ENCODE results near the gene FAM181A.

GRCh38 chr14:93946104-93946503 is 19.0 kb downstream of the FAM181A start:
- no peak for TF ChIP-seq POLR2A (IDR thresholded peaks at IDR 0.05)
- no peak for TF ChIP-seq CTCF (IDR thresholded peaks at IDR 0.05)

Measured in sigmoid colon (tissue), 3 donors.